SK-N-SH (cell line): ENCODE results near the gene GPR18. TPM values are rescaled to one million over a fixed set of nuclear protein-coding genes. Genes with fewer than 3 reads are reported as not detected.

Experiments used
- CTCF ChIA-PET: fragments of 300-600, 350-600 bp; formaldehyde crosslinking; extraction: SDS; loops from one replicate; lab custom pipeline; 2021; lab: Yijun Ruan, JAX
- POLR2A ChIA-PET: fragments of 350-600 bp; sonication (Branson Sonifier 250); formaldehyde crosslinking; extraction: SDS; loops from one replicate; lab custom pipeline; 2020; ENCODE audit warnings: antibody characterized with exemption, inconsistent platforms; lab: Yijun Ruan, JAX
- DNase-seq: peaks from one replicate; pipeline ENCODE4 v3.0.0; 2012
- H2AFZ ChIP-seq: fragments of 200-600 bp; sonication (generic); 2 replicates; pipeline ENCODE4 v1.8.1; 2016; ENCODE audit warnings: antibody characterized with exemption, mild to moderate bottlenecking, low read depth
- H3F3A ChIP-seq: fragments of 200-600 bp; sonication (generic); replicated peaks from 2 replicates; pipeline ENCODE3; 2016; ENCODE audit warnings: antibody characterized with exemption, mild to moderate bottlenecking; ENCODE audit not compliant: insufficient read depth
- H3K27ac ChIP-seq, 2 experiments: fragments of 200-500 bp in 1 of 2; fragments of 200-600 bp in 1 of 2; sonication (Bioruptor generic) in 1 of 2; sonication (generic), shearing (Covaris generic) in 1 of 2; 2 replicates each; pipeline versions ENCODE4 v1.5.1 to v1.6.1; 2014 to 2016; ENCODE audit warnings: low read depth in 2 of 2, inconsistent platforms in 1 of 2, low read length in 1 of 2, mild to moderate bottlenecking in 1 of 2, mixed read lengths in 1 of 2
- H3K27me3 ChIP-seq: fragments of 200-600 bp; sonication (generic), shearing (Covaris generic); 2 replicates; pipeline ENCODE4 v1.6.1; 2016; ENCODE audit warnings: mixed run types; ENCODE audit not compliant: insufficient read depth
- H3K36me3 ChIP-seq, 2 experiments: fragments of 200-500 bp in 1 of 2; fragments of 200-600 bp in 1 of 2; sonication (Bioruptor generic) in 1 of 2; sonication (generic) in 1 of 2; replicated peaks in 1 of 2; 2 replicates each; pipeline versions ENCODE3 to v1.5.1; 2014 to 2016; ENCODE audit warnings: low read length in 1 of 2, mild to moderate bottlenecking in 1 of 2; ENCODE audit not compliant: insufficient read depth in 2 of 2, control insufficient read depth in 1 of 2
- H3K4me1 ChIP-seq, 2 experiments: fragments of 200-500 bp in 1 of 2; fragments of 200-600 bp in 1 of 2; sonication (Bioruptor generic) in 1 of 2; sonication (generic), shearing (Covaris generic) in 1 of 2; 2 replicates each; pipeline versions ENCODE4 v1.5.1 to v1.6.1; 2014 to 2016; ENCODE audit warnings: low read depth in 1 of 2, low read length in 1 of 2, mixed run types in 1 of 2; ENCODE audit not compliant: insufficient read depth in 2 of 2, control insufficient read depth in 1 of 2
- H3K4me2 ChIP-seq: fragments of 200-600 bp; sonication (generic), shearing (Covaris generic); 2 replicates; pipeline ENCODE4 v1.6.1; 2017; ENCODE audit warnings: mixed run types
- H3K4me3 ChIP-seq, 2 experiments: fragments of 200-500 bp in 1 of 2; fragments of 200-600 bp in 1 of 2; sonication (Bioruptor generic) in 1 of 2; sonication (generic), shearing (Covaris generic) in 1 of 2; 2 replicates each; pipeline versions ENCODE4 v1.5.1 to v1.8.1; 2014 to 2016; ENCODE audit warnings: low read depth in 2 of 2, inconsistent platforms in 1 of 2, low read length in 1 of 2, mild to moderate bottlenecking in 1 of 2, mixed read lengths in 1 of 2, moderate library complexity in 1 of 2
- H3K79me2 ChIP-seq: fragments of 200-600 bp; sonication (generic); 2 replicates; pipeline ENCODE4 v1.8.1; 2017; ENCODE audit warnings: mild to moderate bottlenecking; ENCODE audit not compliant: insufficient read depth
- H3K9ac ChIP-seq: fragments of 200-600 bp; sonication (generic); 2 replicates; pipeline ENCODE4 v1.6.1; 2017; ENCODE audit warnings: mixed run types
- H3K9me2 ChIP-seq: fragments of 200-600 bp; sonication (generic); 2 replicates; pipeline ENCODE4 v1.6.1; 2017; ENCODE audit warnings: mixed run types
- H3K9me3 ChIP-seq: fragments of 200-600 bp; sonication (generic); 2 replicates; pipeline ENCODE4 v1.6.1; 2017; ENCODE audit warnings: mixed run types, mild to moderate bottlenecking, moderate library complexity
- H4K20me1 ChIP-seq: fragments of 200-600 bp; sonication (generic); 2 replicates; pipeline ENCODE4 v1.6.1; 2017; ENCODE audit warnings: mild to moderate bottlenecking, mixed run types; ENCODE audit not compliant: insufficient read depth
- CHD2 ChIP-seq: fragments of 150-350 bp; IDR thresholded peaks from 2 replicates; pipeline ENCODE4 v1.6.1; 2018; ENCODE audit warnings: low read length; ENCODE audit not compliant: partially characterized antibody
- CTCF ChIP-seq: fragments of 200-600 bp; sonication (generic); IDR thresholded peaks from 2 replicates; pipeline ENCODE4 v1.6.1; 2017; ENCODE audit warnings: antibody characterized with exemption, mild to moderate bottlenecking, moderate library complexity
- EP300 ChIP-seq, 2 experiments: IDR thresholded peaks; 2 replicates each; pipeline versions ENCODE4 v1.4.0 to v1.6.1; 2012; ENCODE audit warnings: borderline replicate concordance in 1 of 2, low read depth in 1 of 2, low read length in 1 of 2
- FOSL2 ChIP-seq: IDR thresholded peaks from 2 replicates; pipeline ENCODE4 v1.4.0; 2012; ENCODE audit warnings: low read depth, mild to moderate bottlenecking, moderate library complexity, borderline replicate concordance
- FOXM1 ChIP-seq: IDR thresholded peaks from 2 replicates; pipeline ENCODE4 v1.4.0; 2012; ENCODE audit warnings: low read depth, mild to moderate bottlenecking
- MEF2A ChIP-seq: IDR thresholded peaks from 2 replicates; pipeline ENCODE4 v1.4.0; 2012; ENCODE audit warnings: low read depth, borderline replicate concordance
- MXI1 ChIP-seq: IDR thresholded peaks from 2 replicates; pipeline ENCODE4 v1.6.1; 2012; ENCODE audit warnings: mild to moderate bottlenecking, low read depth, low read length, improper control_type of control experiment
- NFIC ChIP-seq: IDR thresholded peaks from 2 replicates; pipeline ENCODE4 v1.4.0; 2012; ENCODE audit warnings: borderline replicate concordance
- NRF1 ChIP-seq: IDR thresholded peaks from 2 replicates; pipeline ENCODE4 v1.6.1; 2012; ENCODE audit warnings: low read depth, mild to moderate bottlenecking, low read length
- RAD21 ChIP-seq: IDR thresholded peaks from 2 replicates; pipeline ENCODE4 v1.6.1; 2012; ENCODE audit warnings: mild to moderate bottlenecking, low read length
- RCOR1 ChIP-seq: fragments of 150-350 bp; IDR thresholded peaks from 2 replicates; pipeline ENCODE4 v1.6.1; 2017; ENCODE audit warnings: antibody characterized with exemption, low read length
- RXRA ChIP-seq: IDR thresholded peaks from 2 replicates; pipeline ENCODE4 v1.4.0; 2012; ENCODE audit warnings: low read depth, mild to moderate bottlenecking, borderline replicate concordance
- TAF1 ChIP-seq: IDR thresholded peaks from 2 replicates; pipeline ENCODE4 v1.6.1; 2012; ENCODE audit warnings: low read depth, mild to moderate bottlenecking, low read length, moderate library complexity, borderline replicate concordance
- TCF12 ChIP-seq: IDR thresholded peaks from 2 replicates; pipeline ENCODE4 v1.4.0; 2012
- TEAD4 ChIP-seq: IDR thresholded peaks from 2 replicates; pipeline ENCODE4 v1.4.0; 2012; ENCODE audit warnings: mild to moderate bottlenecking, borderline replicate concordance; ENCODE audit not compliant: insufficient read depth
- WGBS: methylation state at CpG from one replicate; pipeline ENCODE4 v1.1.6; 2017; ENCODE audit warnings: low lambda C conversion rate; 5-methylcytosine and 5-hydroxymethylcytosine counted together
- polyA plus RNA-seq, 3 experiments: library from polyadenylated mRNA; depleted of rRNA; stranded (reverse); fragments of >200 nt; gene quantifications; 2 replicates each; pipeline ENCODE4 v1.2.3, GENCODE V29; 2012
- TF ChIP-seq, protein P1 (sequence below): IDR thresholded peaks from 2 replicates; pipeline ENCODE4 v1.4.0; 2012; ENCODE audit warnings: low read depth, borderline replicate concordance

Gene GPR18
- polyA plus RNA-seq, 1 of the 3 experiments (the other 2 are of a cell fraction), result not detected

DNA sequence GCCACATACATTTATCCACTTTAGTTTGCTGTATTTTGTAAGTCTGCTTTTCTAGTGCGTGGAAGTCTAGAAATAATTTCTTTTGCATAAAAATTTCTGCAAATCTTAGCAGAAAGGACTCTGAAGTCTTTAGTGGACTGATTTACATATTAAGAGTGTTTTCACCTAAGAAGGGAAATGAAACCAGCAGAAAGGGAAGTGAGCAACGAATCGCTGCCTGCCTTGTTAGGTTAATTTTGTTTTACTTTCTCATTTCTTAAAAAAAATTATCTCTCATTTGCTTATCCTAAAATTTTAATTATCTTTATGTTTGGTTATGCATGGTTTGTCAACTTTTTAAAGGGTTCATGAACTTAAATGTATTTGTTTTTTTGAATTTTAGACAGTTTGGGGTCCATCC, 767 bp upstream of the GPR18 start:
- TF ChIP-seq MEF2A, result no peak
- TF ChIP-seq MXI1, result no peak
- TF ChIP-seq TAF1, result no peak
- TF ChIP-seq NRF1, result no peak
- TF ChIP-seq, all 33 proteins: peak for 0
- Histone ChIP-seq H3K9me3 (no peaks in the 10 kb centered on the region), H2AFZ (no peak overlapping the region), H3K9me2 (no peaks in the 10 kb centered on the region), H3K36me3 (peaks cover 35 to 39% of the 10 kb centered on the region in 2 experiments), H3F3A (no peaks in the 10 kb centered on the region), H3K4me2 (no peak overlapping the region), H4K20me1 (no peaks in the 10 kb centered on the region), H3K27me3 (no peaks in the 10 kb centered on the region), H3K27ac (no peak overlapping the region), H3K9ac (no peak overlapping the region), H3K4me3 (no peak overlapping the region), H3K4me1 (no peaks in the 10 kb centered on the region; a peak in 2 of 4 replicates), H3K79me2 (no peaks in the 10 kb centered on the region; the same call in 1 of the 2 replicates)
- 96% methylated on average over 3 of the region's 3 CpGs for WGBS
- POLR2A ChIA-PET, result no interaction called here
- no peak for DNase-seq
- CTCF ChIA-PET, result interaction anchor here (0.8 to 3.6 kb wide), 6 partner anchors 9 to 83 kb away, joined by 3 to 18 read pairs (median 16); partner anchors contain the start of gene UBAC2

- Histone ChIP-seq H3K9me3 (no peaks in the 10 kb centered on the region), H3K4me3 (no peak overlapping the region), H3K4me1 (no peaks in the 10 kb centered on the region; a peak in 2 of 4 replicates), H3K9me2 (no peaks in the 10 kb centered on the region), H3F3A (no peaks in the 10 kb centered on the region), H3K4me2 (no peak overlapping the region), H3K9ac (no peak overlapping the region), H3K27me3 (no peaks in the 10 kb centered on the region), H3K79me2 (no peaks in the 10 kb centered on the region; the same call in 1 of the 2 replicates), H2AFZ (no peak overlapping the region), H3K27ac (no peak overlapping the region), H4K20me1 (no peaks in the 10 kb centered on the region), H3K36me3 (peaks cover 35 to 41% of the 10 kb centered on the region in 2 experiments)
- CTCF ChIA-PET, result interaction anchor here (1.2 to 3.6 kb wide), 5 partner anchors 9 to 179 kb away, joined by 7 to 18 read pairs (median 9); partner anchors contain the start of gene UBAC2
- 95% methylated on average over 2 of the region's 2 CpGs for WGBS
- POLR2A ChIA-PET, result interaction anchor here (0.6 kb wide), 1 partner anchor 79 kb away, joined by 3 read pairs; no protein-coding TSS in a partner anchor
- DNase-seq, result no peak
- no peak for TF ChIP-seq NFIC
- TF ChIP-seq FOSL2, result no peak
- no peak for TF ChIP-seq EP300 (IDR thresholded peaks at IDR 0.05; ENCODE audit: borderline replicate concordance in 1 of 2, low read depth in 1 of 2, low read length in 1 of 2)
- TF ChIP-seq CTCF, result no peak
- no peak for TF ChIP-seq CHD2
- no peak for TF ChIP-seq TCF12
- no peak for TF ChIP-seq MEF2A
- no peak for TF ChIP-seq RAD21
- TF ChIP-seq FOXM1, result no peak
- TF ChIP-seq RCOR1, result no peak
- no peak for TF ChIP-seq TAF1
- TF ChIP-seq, protein P1, sequence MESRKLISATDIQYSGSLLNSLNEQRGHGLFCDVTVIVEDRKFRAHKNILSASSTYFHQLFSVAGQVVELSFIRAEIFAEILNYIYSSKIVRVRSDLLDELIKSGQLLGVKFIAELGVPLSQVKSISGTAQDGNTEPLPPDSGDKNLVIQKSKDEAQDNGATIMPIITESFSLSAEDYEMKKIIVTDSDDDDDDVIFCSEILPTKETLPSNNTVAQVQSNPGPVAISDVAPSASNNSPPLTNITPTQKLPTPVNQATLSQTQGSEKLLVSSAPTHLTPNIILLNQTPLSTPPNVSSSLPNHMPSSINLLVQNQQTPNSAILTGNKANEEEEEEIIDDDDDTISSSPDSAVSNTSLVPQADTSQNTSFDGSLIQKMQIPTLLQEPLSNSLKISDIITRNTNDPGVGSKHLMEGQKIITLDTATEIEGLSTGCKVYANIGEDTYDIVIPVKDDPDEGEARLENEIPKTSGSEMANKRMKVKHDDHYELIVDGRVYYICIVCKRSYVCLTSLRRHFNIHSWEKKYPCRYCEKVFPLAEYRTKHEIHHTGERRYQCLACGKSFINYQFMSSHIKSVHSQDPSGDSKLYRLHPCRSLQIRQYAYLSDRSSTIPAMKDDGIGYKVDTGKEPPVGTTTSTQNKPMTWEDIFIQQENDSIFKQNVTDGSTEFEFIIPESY, result no peak
- TF ChIP-seq TEAD4, result no peak
- TF ChIP-seq RXRA, result no peak
Observed at GRCh38 chr13:99257291-99257690, 888 bp downstream of the GPR18 start.
